KMS-11 (cell line): ENCODE measurements around the gene POLR2F.

Experiments
- H2AFZ ChIP-seq: fragments of 200-600 bp; sonication (generic); 2 replicates; pipeline ENCODE4 v1.6.1; 2016; ENCODE audit warnings: antibody characterized with exemption, mixed run types, low read depth
- H3K27ac ChIP-seq: fragments of 200-600 bp; sonication (generic); 2 replicates; pipeline ENCODE4 v1.6.1; 2016; ENCODE audit warnings: mild to moderate bottlenecking, mixed run types
- H3K27me3 ChIP-seq: fragments of 200-600 bp; sonication (generic); 2 replicates; pipeline ENCODE4 v1.6.1; 2017; ENCODE audit warnings: mild to moderate bottlenecking, low read depth, mixed run types, moderate library complexity; ENCODE audit not compliant: insufficient read depth
- H3K36me3 ChIP-seq: fragments of 200-600 bp; sonication (generic); 2 replicates; pipeline ENCODE4 v1.6.1; 2017; ENCODE audit warnings: mild to moderate bottlenecking, mixed run types; ENCODE audit not compliant: insufficient read depth
- H3K4me1 ChIP-seq: fragments of 200-600 bp; sonication (generic); 2 replicates; pipeline ENCODE4 v1.6.1; 2016; ENCODE audit warnings: mild to moderate bottlenecking, low read depth, mixed run types; ENCODE audit not compliant: poor library complexity, severe bottlenecking
- H3K4me2 ChIP-seq: fragments of 200-600 bp; sonication (generic); 2 replicates; pipeline ENCODE4 v1.7.0; 2016; ENCODE audit warnings: mild to moderate bottlenecking, mixed run types
- H3K4me3 ChIP-seq: fragments of 200-600 bp; sonication (generic); IDR thresholded peaks from 2 replicates; pipeline ENCODE4 v1.6.1; 2017; ENCODE audit warnings: low read depth, low read length, mixed read lengths; ENCODE audit not compliant: insufficient read depth
- H3K79me2 ChIP-seq: fragments of 200-600 bp; sonication (generic); 2 replicates; pipeline ENCODE4 v1.6.1; 2016; ENCODE audit warnings: low read depth, mixed run types; ENCODE audit not compliant: insufficient read depth
- H3K9ac ChIP-seq: fragments of 200-600 bp; sonication (generic); 2 replicates; pipeline ENCODE4 v1.6.1; 2016; ENCODE audit warnings: mild to moderate bottlenecking, mixed run types
- H4K20me1 ChIP-seq: fragments of 200-600 bp; sonication (generic); 2 replicates; pipeline ENCODE4 v1.6.1; 2016; ENCODE audit warnings: mild to moderate bottlenecking, mixed run types; ENCODE audit not compliant: insufficient read depth
- CTCF ChIP-seq: fragments of 200-600 bp; sonication (generic); conservative IDR thresholded peaks from 2 replicates; pipeline ENCODE4 v1.6.1; 2017; ENCODE audit warnings: low read depth, mild to moderate bottlenecking, antibody characterized with exemption, low read length, moderate library complexity, mixed read lengths

The POLR2F gene

GRCh38 chr22:37968452-37969251 is 15.2 kb downstream of the POLR2F start:
- Histone ChIP-seq H3K4me2 (no peak overlapping the region), H3K9ac (no peak overlapping the region)
- no peak for TF ChIP-seq CTCF

GRCh38 chr22:37970864-37971263 is 17.4 kb downstream of the POLR2F start:
- TF ChIP-seq CTCF = no peak
- Histone ChIP-seq H3K27me3 (no peaks in the 10 kb centered on the region), H3K4me2 (no peak overlapping the region), H2AFZ (no peak overlapping the region), H3K27ac (no peak overlapping the region), H3K4me1 (no peaks in the 10 kb centered on the region), H3K79me2 (no peaks in the 10 kb centered on the region), H4K20me1 (no peaks in the 10 kb centered on the region), H3K36me3 (no peaks in the 10 kb centered on the region; the same call in 1 of the 2 replicates), H3K9ac (no peak overlapping the region), H3K4me3 (no peak overlapping the region)

More at GRCh38 chr22:37968452-37969251, 15.2 kb downstream of the POLR2F start:
- H3K79me2 ChIP-seq = no peaks in the 10 kb centered on the region
- no peak overlapping the region for H3K4me3 ChIP-seq
- H3K27ac ChIP-seq = no peak overlapping the region
- no peaks in the 10 kb centered on the region for H4K20me1 ChIP-seq
- no peaks in the 10 kb centered on the region; the same call in 1 of the 2 replicates for H3K36me3 ChIP-seq
- H3K4me1 ChIP-seq = peaks cover 14% of the 10 kb centered on the region
- no peaks in the 10 kb centered on the region for H3K27me3 ChIP-seq
- no peak overlapping the region for H2AFZ ChIP-seq

- H3K4me2 ChIP-seq = no peak overlapping the region
- no peak overlapping the region for H3K27ac ChIP-seq
- no peaks in the 10 kb centered on the region for H3K4me1 ChIP-seq
- H3K9ac ChIP-seq = no peak overlapping the region
- no peak overlapping the region for H3K4me3 ChIP-seq
- no peaks in the 10 kb centered on the region; the same call in 1 of the 2 replicates for H3K36me3 ChIP-seq
- no peak overlapping the region for H2AFZ ChIP-seq
- no peaks in the 10 kb centered on the region for H3K79me2 ChIP-seq
- TF ChIP-seq CTCF = no peak
- H3K27me3 ChIP-seq = no peaks in the 10 kb centered on the region
- no peaks in the 10 kb centered on the region for H4K20me1 ChIP-seq
Measured at GRCh38 chr22:37971475-37972434, 18.3 kb downstream of the POLR2F start.

DNA sequence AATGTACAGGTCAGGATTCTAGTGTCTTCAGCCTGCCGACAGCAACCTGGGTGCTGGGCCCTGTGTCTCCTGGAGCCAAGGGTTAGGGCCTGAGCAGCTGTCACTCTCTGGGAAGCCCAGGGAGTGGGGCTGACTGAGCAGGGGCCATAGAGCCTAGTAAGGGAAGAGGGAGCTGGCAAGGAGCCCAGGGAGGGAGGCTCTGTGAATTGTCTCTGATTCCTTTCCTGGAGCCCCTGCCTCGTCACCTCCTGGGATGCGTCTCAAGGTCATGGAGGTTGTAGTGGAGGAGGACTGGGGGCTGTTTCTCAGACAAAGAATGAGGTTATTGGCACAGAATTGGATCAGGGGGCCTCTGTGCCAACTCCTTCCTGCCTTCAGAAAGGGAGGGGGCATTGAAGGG is 19.0 kb downstream of the POLR2F start:
- Histone ChIP-seq H3K27ac (no peak overlapping the region), H3K79me2 (no peaks in the 10 kb centered on the region), H3K4me3 (no peak overlapping the region), H3K27me3 (no peaks in the 10 kb centered on the region), H3K36me3 (no peaks in the 10 kb centered on the region; the same call in 1 of the 2 replicates), H3K9ac (no peak overlapping the region), H3K4me2 (no peak overlapping the region), H4K20me1 (no peaks in the 10 kb centered on the region), H2AFZ (no peak overlapping the region), H3K4me1 (no peaks in the 10 kb centered on the region)
- TF ChIP-seq CTCF = no peak
